Stimulated activated naive CD4-positive, alpha-beta T cell (primary cell): ENCODE measurements around the gene DAG1.

ENCODE experiments used
- DNase-seq, 6 experiments: peaks; one replicate each; lab custom pipeline; 2025; lab: John Stamatoyannopoulos, UW

DAG1 gene

GRCh38 chr3:49518441-49518840, 48.4 kb downstream of the DAG1 start:
- no peak for DNase-seq

GRCh38 chr3:49519296-49519695, 49.2 kb downstream of the DAG1 start:
- DNase-seq = no peak

DNA sequence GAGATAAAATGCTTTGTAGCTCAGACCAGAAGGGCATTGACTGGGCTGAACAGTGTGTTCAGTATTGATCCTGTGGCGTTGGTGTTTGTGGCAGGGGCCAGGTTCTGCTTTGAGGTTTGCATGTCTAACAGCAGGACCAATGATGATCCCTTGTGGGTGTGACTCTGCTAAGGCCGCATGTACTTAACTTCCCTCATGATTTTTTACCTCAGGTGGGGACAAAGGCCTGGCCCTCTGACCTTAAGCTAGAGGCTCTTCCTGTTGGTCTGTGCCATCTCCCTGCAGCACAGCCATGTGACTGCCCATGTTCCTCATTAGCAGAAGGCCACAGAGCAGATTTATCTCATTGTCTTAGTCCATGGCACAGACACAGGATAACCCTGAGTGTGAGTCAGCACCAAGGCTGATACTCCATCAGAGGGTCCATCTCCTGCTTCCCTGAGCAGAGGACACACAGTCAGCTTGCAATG, 49.9 kb downstream of the DAG1 start:
- no peak for DNase-seq

- DNase-seq = no peak
These were observed 54.0 kb downstream of the DAG1 start for GRCh38 chr3:49523756-49524747.

GRCh38 chr3:49529567-49529966, 59.5 kb downstream of the DAG1 start:
- no peak for DNase-seq

GRCh38 chr3:49530231-49530630, 60.2 kb downstream of the DAG1 start:
- DNase-seq = no peak

DNA sequence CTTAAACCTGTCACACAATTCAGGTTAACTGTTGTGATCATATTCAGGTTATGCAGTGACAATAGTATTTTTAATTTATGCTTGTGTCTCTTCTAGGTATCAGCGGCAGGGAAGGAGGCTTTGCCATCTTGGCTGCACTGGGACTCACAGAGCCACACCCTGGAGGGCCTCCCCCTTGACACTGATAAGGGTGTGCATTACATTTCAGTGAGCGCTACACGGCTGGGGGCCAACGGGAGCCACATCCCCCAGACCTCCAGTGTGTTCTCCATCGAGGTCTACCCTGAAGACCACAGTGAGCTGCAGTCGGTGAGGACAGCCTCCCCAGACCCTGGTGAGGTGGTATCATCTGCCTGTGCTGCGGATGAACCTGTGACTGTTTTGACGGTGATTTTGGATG, 60.6 kb downstream of the DAG1 start:
- no peak for DNase-seq

GRCh38 chr3:49531218-49531617, 61.2 kb downstream of the DAG1 start:
- no peak for DNase-seq

- no peak for DNase-seq
These were observed 61.6 kb downstream of the DAG1 start for GRCh38 chr3:49531715-49532114.

DNA sequence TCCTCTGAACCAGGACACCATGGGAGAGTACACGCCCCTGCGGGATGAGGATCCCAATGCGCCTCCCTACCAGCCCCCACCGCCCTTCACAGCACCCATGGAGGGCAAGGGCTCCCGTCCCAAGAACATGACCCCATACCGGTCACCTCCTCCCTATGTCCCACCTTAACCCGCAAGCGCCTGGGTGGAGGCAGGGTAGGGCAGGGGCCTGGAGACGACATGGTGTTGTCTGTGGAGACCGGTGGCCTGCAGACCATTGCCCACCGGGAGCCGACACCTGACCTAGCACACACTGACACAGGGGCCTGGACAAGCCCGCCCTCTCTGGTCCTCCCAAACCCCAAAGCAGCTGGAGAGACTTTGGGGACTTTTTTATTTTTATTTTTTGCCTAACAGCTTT, 63.0 kb downstream of the DAG1 start:
- DNase-seq = no peak

DNA sequence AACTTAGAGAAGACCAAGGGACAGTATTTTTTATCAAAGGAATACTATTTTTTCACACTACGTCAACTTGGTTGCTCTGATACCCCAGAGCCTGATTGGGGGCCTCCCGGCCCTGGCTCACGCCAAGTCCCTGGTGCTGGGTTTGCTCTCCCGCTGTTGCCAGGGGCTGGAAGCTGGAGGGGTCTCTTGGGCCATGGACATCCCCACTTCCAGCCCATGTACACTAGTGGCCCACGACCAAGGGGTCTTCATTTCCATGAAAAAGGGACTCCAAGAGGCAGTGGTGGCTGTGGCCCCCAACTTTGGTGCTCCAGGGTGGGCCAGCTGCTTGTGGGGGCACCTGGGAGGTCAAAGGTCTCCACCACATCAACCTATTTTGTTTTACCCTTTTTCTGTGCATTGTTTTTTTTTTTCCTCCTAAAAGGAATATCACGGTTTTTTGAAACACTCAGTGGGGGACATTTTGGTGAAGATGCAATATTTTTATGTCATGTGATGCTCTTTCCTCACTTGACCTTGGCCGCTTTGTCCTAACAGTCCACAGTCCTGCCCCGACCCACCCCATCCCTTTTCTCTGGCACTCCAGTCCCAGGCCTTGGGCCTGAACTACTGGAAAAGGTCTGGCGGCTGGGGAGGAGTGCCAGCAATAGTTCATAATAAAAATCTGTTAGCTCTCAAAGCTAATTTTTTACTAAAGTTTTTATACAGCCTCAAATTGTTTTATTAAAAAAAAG, 63.9 kb downstream of the DAG1 start:
- DNase-seq = no peak

- no peak for DNase-seq
These were observed 64.7 kb downstream of the DAG1 start for GRCh38 chr3:49534581-49535441.

DNA sequence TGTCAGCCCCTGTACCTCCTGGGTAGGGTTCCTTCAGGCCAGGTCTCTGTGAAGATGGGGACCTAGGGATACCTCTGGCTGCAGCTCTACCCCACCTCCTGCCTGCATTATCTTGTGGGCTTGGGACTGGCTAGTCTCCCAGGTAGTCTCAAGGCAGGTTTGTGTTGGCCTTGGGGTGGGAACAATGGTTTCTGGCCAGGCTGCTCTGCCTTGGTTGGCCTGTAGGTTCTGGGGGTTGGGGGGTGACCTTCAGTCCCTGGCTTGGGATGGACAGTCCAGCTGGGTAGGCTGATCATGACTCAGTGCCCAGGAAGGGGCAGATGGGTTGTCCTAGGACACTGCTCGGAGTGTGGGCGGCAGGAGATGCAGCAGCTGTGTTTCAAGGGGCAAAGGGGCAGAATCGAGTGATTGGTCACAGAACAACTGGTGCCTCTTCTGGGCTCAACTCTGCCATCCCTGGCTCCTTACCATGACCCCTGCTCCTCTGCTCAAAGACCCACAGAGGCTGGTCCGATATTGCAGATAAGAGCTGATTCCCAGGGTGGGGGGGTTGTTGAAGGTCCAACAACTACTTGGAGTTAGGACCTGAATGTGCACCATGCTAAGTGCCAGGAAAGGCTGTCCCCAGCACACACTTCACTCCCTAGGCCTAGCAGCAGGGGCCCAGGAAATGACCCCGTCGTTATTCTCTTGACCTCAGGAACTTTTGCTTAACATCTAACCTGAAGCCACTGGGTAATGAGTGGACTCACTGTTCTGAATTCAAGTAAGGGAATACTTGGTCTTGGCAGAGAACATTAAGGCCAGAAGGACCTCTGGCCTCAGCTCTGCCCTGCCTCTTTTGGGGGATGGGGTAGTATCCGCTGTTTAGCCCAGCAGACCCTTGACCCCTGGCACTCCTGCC, 66.2 kb downstream of the DAG1 start:
- DNase-seq = no peak

- no peak for DNase-seq
These were observed 66.9 kb downstream of the DAG1 start for GRCh38 chr3:49536875-49537533.

GRCh38 chr3:49539659-49540560, 69.8 kb downstream of the DAG1 start:
- DNase-seq = peak; percentile 68 to 92 (median 86)

- DNase-seq = no peak
These were observed 82.0 kb downstream of the DAG1 start for GRCh38 chr3:49552087-49552486.

DNA sequence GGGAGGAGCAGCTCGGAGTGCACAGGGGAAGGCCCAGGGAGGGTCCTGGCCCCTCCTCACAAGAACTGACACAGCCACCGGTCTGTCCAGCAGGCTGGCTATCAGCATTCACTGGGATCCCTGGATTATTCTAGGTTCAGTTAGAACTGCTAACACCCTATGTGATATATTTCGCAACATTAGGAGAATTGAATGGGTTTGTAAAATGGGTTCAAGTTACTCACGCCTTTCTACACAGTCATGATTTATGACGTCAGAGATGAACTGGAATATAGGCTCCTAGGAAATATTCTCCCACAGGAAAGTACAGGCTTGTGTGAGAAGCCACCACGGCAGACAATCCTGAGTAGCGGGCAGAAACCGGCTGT, 83.2 kb downstream of the DAG1 start:
- no peak for DNase-seq

DNA sequence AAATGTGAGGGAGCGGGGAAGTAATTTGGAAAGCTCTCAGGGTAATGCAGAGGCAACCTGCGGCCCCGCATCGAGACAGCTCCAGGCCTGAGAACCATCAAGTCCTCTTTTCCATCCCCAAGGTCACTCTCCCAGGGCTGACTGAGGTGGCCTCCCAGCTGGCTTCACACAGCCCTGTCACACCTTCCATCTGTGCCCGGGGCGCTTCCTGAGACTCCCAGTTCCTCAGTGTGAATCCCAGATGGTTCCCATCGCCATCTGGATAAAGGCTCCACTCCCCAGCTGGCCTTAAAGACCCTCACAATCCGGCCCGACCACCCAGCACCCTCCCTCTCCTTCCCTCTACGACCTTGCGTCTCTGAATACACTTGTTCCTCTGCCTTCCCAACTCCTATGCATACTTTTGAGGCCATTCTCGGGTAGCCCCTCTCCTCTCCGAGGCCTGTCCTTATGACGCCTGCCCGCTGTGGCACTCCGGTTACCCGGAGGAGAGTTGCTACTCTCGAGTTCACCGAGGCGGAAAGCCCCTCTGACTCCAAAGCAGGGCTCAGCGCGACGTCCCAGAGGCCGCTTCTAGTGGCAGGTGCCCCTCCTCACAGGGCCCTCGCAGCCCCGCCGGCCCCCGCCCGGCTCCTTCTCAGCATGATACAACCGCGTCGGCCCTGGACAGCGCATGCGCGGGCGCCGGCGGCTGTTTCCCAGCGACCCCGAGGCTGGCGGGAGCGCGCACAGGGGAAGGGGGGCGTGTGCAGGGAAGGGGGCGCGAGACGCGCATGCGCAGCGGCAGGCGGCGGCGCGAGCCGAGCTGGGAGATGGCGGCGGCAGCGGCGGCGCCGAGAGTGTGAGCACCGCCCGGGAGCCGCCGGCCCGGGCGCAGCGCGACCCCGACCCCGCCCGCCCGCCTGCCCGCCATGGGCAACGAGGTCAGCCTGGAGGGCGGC, 83.9 kb downstream of the DAG1 start, which contains the start of gene BSN:
TSS of gene BSN (plus strand) at position 786 of the 941 bp plus-strand sequence. CDS start at position 912, 126 bp downstream.
- peak; percentile 72 to 88 (median 86) for DNase-seq
